Uterus (tissue), 2 donors: ENCODE data around the gene CBLN2.

ENCODE experiments used
- CTCF ChIP-seq, 4 experiments: fragments of 200-600 bp in 2 of 4; fragments of 450-650 bp in 2 of 4; sonication (generic) in 2 of 4; IDR thresholded peaks; one replicate each; pipeline ENCODE4 v1.5.1; 2016 to 2019; ENCODE audit warnings: antibody characterized with exemption in 4 of 4, mild to moderate bottlenecking in 2 of 4, moderate library complexity in 1 of 4
- POLR2A ChIP-seq, 2 donors: fragments of 450-650 bp; IDR thresholded peaks; one replicate each; pipeline ENCODE4 v1.6.1; 2016; ENCODE audit warnings: antibody characterized with exemption in 2 of 2, mild to moderate bottlenecking in 1 of 2, moderate library complexity in 1 of 2

- TF ChIP-seq CTCF (IDR thresholded peaks at IDR 0.05) (no peak), POLR2A (IDR thresholded peaks at IDR 0.05) (no peak)
Measured at GRCh38 chr18:72543357-72544055, 636 bp downstream of the CBLN2 start.
